OCI-LY1 (cell line): Measurements from ENCODE around the gene LAMTOR2.

Source experiments
- EZH2 ChIP-seq: fragments of 200-600 bp; sonication (generic), shearing (Covaris generic); IDR thresholded peaks from 2 replicates; pipeline ENCODE4 v1.8.0; 2017; ENCODE audit warnings: borderline replicate concordance, mixed run types, mild to moderate bottlenecking, antibody characterized with exemption, low read length, moderate library complexity, mixed read lengths
- TF ChIP-seq, protein P1 (sequence below): fragments of 200-600 bp; sonication (generic), shearing (Covaris generic); IDR thresholded peaks from 2 replicates; pipeline ENCODE4 v1.5.1; 2017; ENCODE audit warnings: mild to moderate bottlenecking, antibody characterized with exemption, low read length, moderate library complexity, mixed read lengths

DNA sequence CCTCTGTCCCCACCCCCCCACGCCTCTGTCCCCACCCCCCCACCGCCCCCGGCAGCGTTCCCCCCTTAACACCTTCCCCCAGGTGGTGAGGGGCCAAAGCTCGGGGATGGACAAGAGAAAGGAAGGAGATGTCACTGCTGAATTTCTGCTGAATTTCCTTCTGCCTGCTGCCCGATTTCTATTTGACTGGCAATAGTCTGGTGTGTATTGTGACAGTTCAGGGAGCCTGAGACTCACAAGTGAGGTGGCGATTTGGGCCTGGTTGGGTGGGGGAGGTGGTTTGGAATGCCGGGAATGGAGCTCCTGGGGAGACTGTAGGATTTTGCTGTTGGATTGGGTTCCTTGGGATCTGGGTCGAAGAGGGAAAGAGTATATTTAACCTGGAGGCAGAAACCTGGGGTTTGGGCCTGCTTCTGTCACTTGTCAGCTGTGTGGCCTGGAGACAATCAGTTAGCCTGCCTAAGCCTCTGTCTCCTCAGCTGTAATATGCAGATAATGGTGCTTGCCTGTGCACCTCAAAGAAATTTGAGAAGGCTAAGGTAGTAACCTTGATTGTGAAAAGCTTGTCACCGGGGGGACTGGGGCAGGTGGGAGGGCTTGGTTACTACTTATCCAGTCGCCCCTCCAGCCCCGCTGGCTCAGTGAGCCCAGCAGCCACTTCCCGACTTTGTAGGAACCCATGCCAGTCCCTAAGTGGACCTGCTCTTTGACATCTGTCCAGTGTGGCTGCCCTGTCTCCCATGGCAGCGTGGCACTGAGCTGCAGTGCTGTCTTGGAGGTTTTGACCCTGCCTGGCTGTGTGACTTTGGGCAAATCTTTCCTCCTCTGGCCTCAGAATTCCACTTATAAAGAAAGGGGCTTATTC is 52.3 kb downstream of the LAMTOR2 start:
- TF ChIP-seq, protein P1, sequence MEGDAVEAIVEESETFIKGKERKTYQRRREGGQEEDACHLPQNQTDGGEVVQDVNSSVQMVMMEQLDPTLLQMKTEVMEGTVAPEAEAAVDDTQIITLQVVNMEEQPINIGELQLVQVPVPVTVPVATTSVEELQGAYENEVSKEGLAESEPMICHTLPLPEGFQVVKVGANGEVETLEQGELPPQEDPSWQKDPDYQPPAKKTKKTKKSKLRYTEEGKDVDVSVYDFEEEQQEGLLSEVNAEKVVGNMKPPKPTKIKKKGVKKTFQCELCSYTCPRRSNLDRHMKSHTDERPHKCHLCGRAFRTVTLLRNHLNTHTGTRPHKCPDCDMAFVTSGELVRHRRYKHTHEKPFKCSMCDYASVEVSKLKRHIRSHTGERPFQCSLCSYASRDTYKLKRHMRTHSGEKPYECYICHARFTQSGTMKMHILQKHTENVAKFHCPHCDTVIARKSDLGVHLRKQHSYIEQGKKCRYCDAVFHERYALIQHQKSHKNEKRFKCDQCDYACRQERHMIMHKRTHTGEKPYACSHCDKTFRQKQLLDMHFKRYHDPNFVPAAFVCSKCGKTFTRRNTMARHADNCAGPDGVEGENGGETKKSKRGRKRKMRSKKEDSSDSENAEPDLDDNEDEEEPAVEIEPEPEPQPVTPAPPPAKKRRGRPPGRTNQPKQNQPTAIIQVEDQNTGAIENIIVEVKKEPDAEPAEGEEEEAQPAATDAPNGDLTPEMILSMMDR = no peak
- no peak for TF ChIP-seq EZH2
